HG03159 (cell line): ENCODE data around the gene SH3BGRL2.
"Not testable (repeated sequence)": the region's sequence is repeated elsewhere in the genome, so short reads cannot be mapped to it uniquely, and the experiment has no call there.

Experiments used
- ATAC-seq: cut with Tn5 transposase; IDR thresholded peaks from one replicate; pipeline ENCODE4 v1.9.1; 2021; ENCODE audit warnings: mild to moderate bottlenecking, moderate library complexity; ENCODE audit not compliant: unreplicated experiment

Gene SH3BGRL2

GRCh38 chr6:79648328-79648727 is 17.2 kb downstream of the SH3BGRL2 start:
- ATAC-seq = no peak

GRCh38 chr6:79649016-79649415 is 17.9 kb downstream of the SH3BGRL2 start:
- ATAC-seq = no peak

GRCh38 chr6:79650950-79651349 is 19.8 kb downstream of the SH3BGRL2 start:
- no peak for ATAC-seq

- no peak for ATAC-seq
Measured at GRCh38 chr6:79656134-79656533, 25.0 kb downstream of the SH3BGRL2 start.

GRCh38 chr6:79657238-79657637 is 26.1 kb downstream of the SH3BGRL2 start:
- no peak for ATAC-seq

GRCh38 chr6:79663655-79664054 is 32.5 kb downstream of the SH3BGRL2 start:
- ATAC-seq = not testable (repeated sequence)

- no peak for ATAC-seq
Measured at GRCh38 chr6:79665725-79666551, 34.8 kb downstream of the SH3BGRL2 start.

- ATAC-seq = no peak
Measured at GRCh38 chr6:79666634-79667033, 35.5 kb downstream of the SH3BGRL2 start.

GRCh38 chr6:79668381-79668780 is 37.3 kb downstream of the SH3BGRL2 start:
- ATAC-seq = no peak

GRCh38 chr6:79669766-79670165 is 38.6 kb downstream of the SH3BGRL2 start:
- no peak for ATAC-seq

GRCh38 chr6:79670789-79671188 is 39.7 kb downstream of the SH3BGRL2 start:
- no peak for ATAC-seq

- ATAC-seq = no peak
Measured at GRCh38 chr6:79671600-79672266, 40.6 kb downstream of the SH3BGRL2 start.

- no peak for ATAC-seq
Measured at GRCh38 chr6:79672631-79673111, 41.5 kb downstream of the SH3BGRL2 start.

- ATAC-seq = no peak
Measured at GRCh38 chr6:79673947-79674346, 42.8 kb downstream of the SH3BGRL2 start.

- ATAC-seq = no peak
Measured at GRCh38 chr6:79676785-79677736, 45.9 kb downstream of the SH3BGRL2 start.

- not testable (repeated sequence) for ATAC-seq
Measured at GRCh38 chr6:79682682-79683081, 51.6 kb downstream of the SH3BGRL2 start.

GRCh38 chr6:79684876-79685275 is 53.7 kb downstream of the SH3BGRL2 start:
- ATAC-seq = no peak

- ATAC-seq = no peak
Measured at GRCh38 chr6:79686707-79687309, 55.7 kb downstream of the SH3BGRL2 start.

- ATAC-seq = no peak
Measured at GRCh38 chr6:79687759-79688158, 56.6 kb downstream of the SH3BGRL2 start.

GRCh38 chr6:79694156-79694555 is 63.0 kb downstream of the SH3BGRL2 start:
- no peak for ATAC-seq
